Fibroblast of the conjunctiva (primary cell): Measurements from ENCODE around the gene PLPP1.
"Not testable (repeated sequence)": the region's sequence is repeated elsewhere in the genome, so short reads cannot be mapped to it uniquely, and the experiment has no call there.

Experiments
- DNase-seq: peaks from one replicate; pipeline ENCODE4 v3.0.0-alpha.2; 2010; ENCODE audit warnings: low read depth

PLPP1 gene

DNA sequence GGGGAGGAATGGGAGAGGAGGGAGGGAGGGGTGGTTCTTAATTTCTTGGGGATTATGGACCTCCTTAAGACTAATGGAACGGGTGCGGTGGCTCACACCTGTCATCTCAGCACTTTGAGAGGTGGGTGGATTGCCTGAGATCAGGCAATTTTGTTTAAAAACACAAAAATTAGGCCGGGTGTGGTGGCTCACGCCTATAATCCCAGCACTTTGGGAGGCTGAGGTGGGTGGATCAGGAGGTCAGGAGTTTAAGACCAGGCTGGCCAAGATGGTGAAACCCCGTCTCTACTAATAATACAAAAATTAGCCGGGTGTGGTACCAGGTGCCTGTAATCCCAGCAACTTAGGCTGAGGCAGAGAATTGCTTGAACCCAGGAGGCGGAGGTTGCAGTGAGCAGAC, 30.8 kb downstream of the PLPP1 start:
- DNase-seq = not testable (repeated sequence)

DNA sequence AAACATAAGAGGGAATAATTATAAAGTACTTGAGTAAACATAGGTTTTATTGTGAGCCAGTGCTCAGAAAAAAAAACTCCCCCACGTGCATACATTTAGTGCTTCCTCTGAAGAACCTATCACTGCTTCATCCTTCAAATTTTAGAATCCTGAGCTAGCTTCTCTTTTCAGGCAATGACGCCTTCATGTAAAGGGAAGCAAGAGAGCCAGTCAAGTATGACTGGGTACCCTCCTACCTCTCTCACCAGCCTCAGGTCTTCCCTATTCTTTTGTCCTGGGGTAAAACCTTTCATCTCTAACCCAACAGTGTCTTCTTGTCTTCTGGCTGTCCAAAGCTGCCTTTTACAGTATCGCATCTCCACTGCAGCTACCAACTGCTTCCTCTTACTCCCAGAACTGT, 32.0 kb downstream of the PLPP1 start:
- no peak for DNase-seq

DNA sequence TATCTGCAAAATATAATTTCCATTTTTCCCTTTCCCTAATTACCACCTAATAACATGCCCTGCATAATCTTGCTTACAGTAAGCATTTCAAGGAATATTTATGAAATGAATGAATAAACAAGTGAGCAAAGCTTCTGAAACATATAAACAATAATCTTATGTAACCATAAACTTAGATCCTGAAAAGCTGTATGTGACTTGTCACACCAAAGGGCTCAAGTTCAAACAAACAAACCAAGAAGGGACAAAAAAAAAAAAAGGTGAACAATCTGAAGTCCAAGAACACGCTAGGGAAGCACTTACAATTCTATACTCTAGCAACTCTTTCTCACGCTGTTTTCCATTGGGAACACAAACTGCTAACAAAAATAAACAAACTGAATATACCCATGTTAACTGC, 36.3 kb downstream of the PLPP1 start:
- DNase-seq = no peak

DNA sequence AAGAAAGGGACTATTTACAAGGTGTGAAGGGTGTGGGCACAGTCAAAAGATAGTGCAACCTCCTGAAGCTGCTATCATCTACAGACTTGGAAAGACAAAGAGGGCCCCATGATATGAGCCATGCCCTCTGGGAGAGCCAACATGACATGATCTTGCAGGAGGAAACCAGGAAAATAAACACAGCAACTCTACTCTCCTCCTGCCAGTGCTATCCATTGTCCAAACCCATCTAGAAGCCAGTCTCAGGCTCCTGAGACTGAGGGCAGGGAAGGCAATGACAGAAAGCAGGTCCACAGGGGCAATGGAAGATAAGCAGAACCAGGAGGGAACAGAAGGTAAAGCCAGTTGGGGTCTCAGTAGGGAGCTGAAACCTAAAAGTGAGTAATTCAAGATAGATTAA, 37.1 kb downstream of the PLPP1 start:
- DNase-seq = no peak

DNA sequence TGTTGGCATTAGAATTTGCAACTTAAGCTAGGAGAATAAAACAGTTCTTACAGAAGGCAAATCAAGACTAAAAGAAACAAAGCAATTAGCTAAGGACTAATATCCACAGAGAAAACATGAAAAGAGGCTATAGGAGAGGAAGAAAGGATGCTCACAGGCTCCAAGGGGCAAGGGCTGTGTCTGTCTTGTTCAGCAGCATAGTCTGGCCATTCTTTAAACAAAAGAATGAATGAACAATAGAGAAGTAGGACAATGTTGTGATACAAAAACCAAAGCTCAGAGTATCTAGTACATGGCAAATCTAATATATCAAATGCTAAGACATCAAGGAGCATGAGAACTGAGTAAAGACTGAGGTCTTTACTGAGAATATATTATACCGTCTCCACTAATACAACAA, 39.5 kb downstream of the PLPP1 start:
- DNase-seq = no peak

DNA sequence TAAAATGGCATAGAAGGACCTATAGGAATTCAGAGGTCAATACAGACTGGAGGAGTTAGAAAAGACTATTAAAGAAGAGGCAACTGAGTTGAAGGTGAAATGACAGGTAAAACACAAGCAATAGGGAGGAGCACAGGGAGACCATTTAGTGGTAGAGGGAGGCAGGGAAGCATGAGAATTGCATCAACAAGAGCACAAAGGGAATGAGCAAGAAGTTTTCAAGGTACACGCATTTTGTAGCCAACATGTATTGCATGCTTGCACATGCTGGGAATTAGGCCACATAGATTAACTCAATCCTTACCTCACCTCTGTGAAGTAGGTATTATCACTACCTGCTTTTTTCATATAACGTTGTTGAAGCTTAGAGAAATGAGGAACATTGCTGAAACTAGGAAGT, 42.3 kb downstream of the PLPP1 start:
- no peak for DNase-seq

DNA sequence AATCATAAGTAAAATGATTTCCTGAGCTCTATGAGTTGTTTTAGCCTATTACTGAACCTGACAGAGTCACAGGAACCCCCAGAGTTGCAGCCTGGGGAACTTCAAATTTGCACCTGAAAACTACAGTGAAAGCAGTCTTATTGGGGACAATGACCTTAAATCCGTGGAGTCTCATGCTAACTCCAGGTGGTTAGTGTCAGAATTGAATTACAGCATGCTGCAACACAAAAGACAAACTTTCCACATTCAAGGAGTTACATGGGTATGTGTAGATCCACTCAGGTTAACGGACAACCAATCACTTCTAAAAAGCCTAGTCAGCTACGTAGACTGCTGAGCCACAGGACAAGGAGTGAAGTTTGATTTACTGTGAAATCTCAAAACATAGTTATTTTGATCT, 49.7 kb downstream of the PLPP1 start:
- no peak for DNase-seq

DNA sequence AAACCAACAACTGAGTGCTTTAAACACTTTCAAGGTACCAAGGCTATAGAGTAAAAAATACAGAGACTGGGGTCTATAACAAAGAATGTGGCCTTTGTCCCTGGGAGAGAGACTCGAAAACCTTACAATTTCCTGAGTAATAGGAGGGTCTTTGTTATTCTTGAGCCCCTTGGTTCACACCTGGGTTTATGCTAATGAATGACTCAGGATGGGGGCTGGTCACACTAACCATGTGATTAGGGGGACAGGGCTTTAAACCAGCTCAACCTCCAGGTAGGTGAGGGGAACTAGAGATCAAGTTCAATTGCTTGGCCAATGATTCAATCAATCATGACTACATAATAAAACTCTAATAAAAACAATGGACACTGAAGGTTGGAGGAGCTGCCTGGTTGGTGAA, 50.2 kb downstream of the PLPP1 start:
- no peak for DNase-seq

DNA sequence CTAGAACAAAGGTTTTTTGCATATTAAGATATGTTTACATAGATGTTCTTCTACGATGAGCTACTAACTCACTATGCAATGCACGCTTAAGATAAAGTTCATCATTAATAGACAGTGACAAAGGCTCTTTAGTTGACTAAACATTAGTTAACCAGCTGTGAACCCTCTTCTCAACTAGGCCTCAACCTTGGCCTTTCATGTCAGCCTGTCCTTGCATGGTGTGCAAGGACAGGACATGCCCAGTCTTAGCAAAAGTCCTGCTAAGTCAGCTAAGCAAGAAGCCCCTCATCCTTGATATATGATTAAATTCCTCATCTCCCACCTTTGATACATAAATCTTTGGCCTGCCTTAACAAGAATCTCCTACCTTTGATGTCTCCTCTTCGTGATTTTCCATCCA, 50.9 kb downstream of the PLPP1 start:
- DNase-seq = no peak

DNA sequence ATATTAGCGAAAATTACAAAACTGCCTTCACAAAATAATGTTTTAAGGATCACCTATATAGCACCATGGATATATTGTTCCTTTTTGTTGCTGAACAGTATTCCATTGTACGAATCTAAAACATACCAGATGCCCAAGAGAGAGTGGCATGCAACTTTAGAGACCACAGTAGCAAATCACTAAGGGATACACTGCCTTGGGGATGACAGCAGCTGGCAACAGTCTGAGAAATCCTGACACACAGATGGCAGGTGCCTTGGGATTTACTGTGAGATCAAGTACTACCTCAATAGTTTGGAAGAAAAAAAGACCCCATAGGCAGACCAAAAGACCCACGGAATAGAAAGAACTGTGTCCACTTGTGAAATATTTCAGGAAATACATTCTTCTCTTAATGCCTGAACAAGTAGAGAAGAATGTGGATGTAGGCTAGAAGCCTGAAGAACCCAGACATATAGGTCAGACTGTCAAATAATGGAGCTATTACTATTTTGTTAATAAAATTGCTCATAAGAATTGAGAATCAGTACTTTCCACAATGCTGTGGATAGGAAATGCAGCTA, 53.4 kb downstream of the PLPP1 start:
- no peak for DNase-seq

DNA sequence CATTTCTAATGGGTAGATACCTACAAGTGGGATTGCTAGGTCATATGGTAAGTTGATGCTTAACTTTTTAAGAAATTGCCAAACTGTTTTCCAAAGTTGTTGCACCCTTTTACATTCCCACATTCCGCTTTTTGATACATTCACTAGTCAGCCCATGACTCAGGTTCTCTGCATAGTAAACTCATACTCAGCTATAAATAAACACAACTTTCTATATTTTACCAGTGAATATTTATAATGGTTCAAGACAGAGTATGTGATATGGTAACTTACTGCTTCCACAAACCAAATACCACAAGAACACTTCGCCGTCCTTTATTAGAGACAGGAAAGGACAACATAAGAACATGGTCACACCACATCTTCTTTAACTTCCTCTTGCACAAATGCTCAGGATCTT, 54.0 kb downstream of the PLPP1 start:
- no peak for DNase-seq

DNA sequence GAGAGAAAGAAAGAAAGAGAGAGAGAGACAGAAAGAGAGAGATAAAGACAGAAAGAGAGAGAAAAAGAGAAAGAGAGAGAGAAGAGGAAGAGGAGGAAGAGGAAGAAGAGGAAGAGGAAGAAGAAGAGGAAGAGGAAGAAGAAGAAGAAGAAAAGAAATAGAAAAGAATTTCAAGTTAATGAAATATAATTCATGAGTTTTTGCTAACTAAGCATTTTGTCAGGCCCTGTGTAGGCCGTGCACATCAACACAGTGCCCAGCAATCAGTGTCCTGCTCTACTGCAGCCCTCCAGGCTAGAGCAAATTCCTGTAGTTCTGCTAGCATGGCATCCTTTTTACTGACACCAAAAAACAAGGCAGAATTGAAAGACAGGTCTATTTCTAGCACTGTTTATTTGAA, 62.1 kb downstream of the PLPP1 start:
- DNase-seq = no peak

DNA sequence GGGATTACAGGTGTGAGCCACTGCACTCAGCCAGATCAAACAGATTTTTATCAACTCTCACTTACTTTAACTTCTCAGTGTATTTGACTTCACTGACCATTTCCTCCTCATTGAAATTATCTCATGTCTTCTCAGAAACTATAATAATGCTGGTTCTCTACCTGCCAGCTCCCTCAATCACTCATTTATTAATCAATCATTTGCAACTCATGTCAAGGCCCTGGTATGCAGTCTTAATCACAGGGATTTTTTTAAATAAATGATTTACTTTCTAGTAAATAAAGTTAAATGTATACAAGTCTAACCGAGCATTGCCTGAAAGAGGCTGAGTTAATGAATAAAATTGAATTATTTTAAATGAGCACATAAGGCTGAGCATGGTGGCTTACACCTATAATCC, 63.3 kb downstream of the PLPP1 start:
- DNase-seq = no peak

DNA sequence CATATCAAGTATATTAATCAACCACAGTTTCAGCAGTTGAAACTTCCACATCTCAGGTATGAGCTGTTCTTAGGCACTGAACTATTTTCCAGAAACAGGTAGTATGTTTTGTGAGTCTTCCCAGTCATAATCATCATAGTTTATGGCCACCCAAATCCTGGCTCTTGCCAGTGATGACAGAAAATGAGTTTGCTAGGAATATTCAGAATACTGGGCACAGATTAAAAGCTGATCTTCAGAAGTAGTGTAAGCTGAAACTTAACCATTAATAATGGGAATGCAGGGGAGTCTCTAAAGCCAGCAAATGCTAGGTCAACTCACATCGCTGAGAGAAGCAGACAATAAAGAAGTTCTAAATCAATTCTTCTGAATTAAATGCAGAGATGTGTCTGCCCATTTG, 64.5 kb downstream of the PLPP1 start:
- no peak for DNase-seq

DNA sequence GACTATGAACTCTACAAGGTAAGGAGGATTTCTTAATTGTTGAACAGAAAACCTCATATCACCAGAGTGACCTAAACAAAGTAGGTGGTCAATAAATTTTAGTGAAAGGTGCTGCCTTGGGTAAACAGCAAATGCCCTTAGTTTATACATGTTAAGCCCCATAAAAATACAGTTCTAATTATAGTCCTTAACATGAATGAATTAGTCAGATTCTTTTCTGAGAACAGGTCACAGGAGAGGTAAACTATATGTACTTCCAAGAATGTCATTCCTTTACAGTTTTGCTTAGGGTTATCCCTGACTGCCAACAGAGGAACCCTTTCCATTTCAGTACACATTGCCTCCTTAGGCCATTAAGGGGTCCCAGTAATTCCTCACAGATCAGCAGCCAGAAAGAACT, 64.9 kb downstream of the PLPP1 start:
- no peak for DNase-seq

DNA sequence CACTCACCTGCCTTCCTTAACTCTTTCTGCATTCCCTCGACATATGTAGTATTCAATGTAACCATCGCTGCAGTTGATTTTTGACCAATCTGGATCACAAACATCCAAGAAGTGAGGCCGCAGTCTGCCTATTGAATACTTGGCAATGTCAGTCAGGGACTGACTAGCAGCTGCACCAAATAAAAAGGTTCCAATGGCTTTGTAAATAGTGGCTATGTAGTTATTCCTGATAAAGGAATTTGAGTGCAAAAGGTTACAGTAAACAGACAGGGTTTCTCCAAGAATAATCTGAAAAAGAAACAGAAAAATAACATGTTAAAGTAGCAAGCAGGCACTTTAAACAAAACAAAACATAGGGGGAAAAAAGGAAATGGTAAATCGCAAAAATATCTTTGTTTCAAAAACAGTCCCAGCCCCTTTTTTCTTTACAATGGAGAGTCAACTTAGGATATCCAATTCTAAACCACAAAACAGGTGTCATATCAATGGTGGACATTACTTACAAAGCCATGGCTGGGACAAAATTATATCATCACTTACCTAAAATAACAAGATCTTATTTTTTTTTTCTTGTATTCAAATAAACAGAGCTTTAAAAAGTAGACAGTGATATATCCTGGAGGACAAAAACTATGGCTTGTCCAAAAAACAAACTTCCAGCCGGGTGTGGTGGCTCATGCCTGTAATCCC, 66.8 kb downstream of the PLPP1 start:
- DNase-seq = no peak

DNA sequence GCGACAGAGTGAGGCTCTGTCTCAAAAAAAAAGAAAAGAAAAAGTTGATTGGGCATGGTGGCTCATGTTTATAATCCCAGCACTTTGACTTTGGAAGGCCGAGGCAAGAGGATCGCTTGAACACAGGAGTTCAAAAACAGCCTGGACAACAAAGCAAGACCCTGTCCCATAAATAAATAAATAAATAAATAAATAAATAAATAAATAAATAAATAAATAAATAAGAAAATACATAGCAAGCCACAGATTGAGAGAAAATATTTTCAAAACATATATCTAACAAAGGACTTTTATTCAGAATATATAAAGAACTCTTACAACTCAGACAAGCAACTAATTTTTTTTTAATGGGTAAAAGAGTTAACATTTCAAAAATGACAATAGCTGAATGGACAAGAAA, 71.2 kb downstream of the PLPP1 start:
- DNase-seq = no peak

DNA sequence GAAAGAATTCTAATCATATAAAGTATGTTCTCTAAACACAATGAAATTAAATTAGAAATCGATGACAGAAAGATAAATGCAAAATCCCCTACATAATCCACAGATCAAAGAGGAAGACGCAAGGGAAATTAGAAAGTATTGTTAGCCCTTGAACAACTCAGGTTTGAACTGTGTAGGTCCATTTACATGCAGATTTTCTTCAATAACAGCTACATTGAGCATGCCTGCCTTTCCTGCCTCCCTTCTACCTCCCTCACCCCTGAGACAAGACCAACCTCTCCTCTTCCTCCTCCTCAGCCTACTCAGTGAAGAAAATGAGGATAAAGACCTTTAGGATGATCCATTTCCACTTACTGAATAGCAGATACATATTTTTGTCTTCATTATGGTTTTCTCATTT, 75.2 kb downstream of the PLPP1 start:
- DNase-seq = no peak

DNA sequence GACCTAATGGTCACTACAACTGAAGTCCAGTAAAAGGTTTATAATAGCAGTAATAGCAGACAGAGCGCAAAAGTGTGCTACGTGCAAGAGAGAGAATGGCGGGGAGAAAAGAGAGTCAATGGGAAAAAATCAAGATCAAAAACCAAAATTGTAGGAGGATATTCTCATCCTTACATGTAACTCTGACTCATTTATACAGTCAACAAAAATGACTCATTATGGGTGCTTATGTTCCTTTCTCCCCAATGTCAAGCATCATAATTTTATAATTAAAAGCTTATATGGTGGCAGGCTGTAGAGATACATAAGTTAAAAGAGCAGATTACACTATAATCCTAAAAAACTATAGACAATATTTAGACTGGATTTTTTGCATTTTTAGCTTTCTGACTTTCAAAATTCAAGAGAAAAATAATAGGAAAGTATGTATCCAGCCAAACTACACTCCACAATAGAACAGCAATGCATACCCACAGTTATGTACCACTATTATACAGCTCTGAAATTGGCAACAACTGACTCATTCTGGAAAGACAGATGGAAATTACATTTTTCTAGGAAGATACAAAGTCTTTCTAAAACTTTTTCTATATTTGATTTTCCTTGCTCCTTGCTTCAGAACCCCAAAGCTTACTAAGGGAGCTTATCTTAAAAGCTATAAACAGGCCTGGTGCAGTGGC, 78.4 kb downstream of the PLPP1 start:
- DNase-seq = no peak

DNA sequence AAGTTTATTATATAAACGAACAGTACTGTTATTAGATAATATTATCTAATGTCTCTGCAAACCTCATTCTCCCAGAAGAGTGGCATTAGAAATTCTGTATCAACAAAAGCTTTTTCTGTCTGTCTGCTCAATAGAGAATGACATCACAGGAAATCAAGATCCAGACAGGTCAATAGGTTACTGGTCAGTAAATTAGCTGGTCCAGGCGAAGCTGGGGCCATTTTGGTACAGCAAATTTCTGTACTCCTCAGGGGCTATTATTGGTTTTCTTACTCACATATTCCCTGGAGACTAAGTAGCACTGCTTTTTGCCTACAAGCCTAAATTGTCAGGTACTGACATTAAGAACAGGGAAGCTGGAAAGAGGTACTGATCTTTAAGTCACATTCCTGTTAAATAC, 80.5 kb downstream of the PLPP1 start:
- DNase-seq = no peak

DNA sequence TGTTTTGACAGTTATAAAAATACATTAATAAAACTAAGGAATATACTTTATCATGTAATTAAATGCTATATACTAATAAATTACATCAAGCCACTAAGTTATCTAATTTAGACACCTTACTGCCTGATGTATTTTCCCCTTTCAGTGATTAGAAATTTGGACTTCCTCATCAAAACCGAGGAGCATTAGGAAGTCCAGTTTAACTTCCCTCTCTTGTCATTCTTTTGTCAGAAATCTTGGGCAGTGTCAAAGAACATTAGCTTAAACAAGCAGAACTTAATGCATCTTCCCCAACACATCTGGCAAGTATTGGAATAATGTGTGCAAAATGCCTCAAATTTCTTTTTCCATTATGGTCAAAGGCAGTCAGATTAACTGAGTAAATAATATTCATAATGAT, 81.6 kb downstream of the PLPP1 start:
- DNase-seq = no peak

DNA sequence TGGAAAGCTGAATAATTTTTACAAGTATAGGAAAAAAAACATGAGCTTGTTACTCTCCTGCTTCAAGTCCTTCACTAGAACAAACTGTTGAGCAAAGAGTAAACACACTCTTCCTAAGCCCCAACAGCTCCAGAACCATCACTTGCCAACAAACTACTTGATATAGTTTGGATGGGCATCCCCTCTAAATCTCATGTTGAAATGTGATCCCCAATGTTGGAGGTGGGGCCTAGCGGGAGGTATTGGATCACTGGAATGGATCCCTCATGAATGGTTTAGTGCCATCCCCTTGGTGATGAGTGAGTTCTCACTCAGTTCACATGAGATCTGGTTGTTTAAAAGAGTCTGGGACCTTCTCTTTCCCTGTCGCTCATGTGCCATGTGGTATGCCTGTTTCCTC, 82.8 kb downstream of the PLPP1 start:
- DNase-seq = no peak

DNA sequence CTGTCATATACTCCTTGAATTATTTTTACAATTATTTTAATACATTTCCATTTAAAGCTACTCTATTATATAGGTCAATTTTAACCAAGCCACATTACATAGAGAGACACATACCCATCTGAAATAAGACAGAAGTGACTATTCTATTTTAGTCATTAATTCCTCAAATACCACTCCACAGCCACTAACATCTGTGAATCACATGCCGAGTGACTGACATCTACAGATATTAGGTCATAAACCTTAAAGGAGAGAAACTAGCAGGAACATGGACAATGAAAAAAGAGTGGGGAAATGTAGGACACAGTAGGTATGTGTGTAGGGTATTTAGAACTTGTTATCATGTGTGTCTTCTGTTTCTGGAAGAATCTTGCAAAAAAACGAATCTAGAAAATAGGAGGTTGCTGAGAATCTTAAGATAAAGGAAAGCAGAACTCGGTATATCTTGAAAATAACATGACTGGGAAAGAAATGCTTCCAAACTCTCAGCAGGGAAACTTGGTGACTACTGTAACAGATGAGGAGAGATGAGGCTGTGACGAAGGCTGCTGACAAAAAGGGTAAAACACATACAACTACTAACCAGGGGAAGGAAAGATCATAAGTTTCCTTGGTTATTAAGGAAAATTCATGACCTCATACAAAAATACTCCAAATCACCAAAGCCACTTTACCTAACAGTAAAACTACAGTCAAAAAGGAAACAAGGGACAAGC, 84.6 kb downstream of the PLPP1 start:
- DNase-seq = no peak
